Psoas muscle (tissue), 8 donors: Measurements from ENCODE around the gene ZMAT5. TPM values are rescaled to one million over a fixed set of nuclear protein-coding genes. Genes with fewer than 3 reads are reported as not detected.

Experiments
- ATAC-seq, 4 donors: fragments of 200-7000 bp; cut with Tn5 transposase; one replicate each; pipeline ENCODE4 v1.9.1; 2020; ENCODE audit warnings: moderate library complexity in 3 of 4, mild to moderate bottlenecking in 2 of 4
- DNase-seq, 2 donors: peaks; one replicate each; pipeline ENCODE4 v3.0.0-alpha.2; 2020
- H3K27ac ChIP-seq: fragments of 200-600 bp; one replicate; pipeline ENCODE4 v1.8.0; 2022
- H3K27me3 ChIP-seq, 3 donors: fragments of 200-600 bp in 1 of 3; one replicate each; pipeline versions ENCODE4 v1.6.1 to v1.8.0; 2013 to 2022; ENCODE audit warnings: low read length in 2 of 3, mild to moderate bottlenecking in 2 of 3, moderate library complexity in 1 of 3; ENCODE audit not compliant: insufficient read depth in 3 of 3
- H3K36me3 ChIP-seq, 2 donors: fragments of 200-600 bp in 1 of 2; one replicate each; pipeline versions ENCODE4 v1.6.1 to v1.8.0; 2013 to 2022; ENCODE audit warnings: low read depth in 1 of 2, mild to moderate bottlenecking in 1 of 2, moderate library complexity in 1 of 2; ENCODE audit not compliant: insufficient read depth in 1 of 2
- H3K4me1 ChIP-seq: fragments of 200-600 bp; one replicate; pipeline ENCODE4 v1.8.0; 2022
- H3K4me3 ChIP-seq: fragments of 200-600 bp; one replicate; pipeline ENCODE4 v1.8.0; 2022; ENCODE audit warnings: mild to moderate bottlenecking
- H3K9me3 ChIP-seq: fragments of 200-600 bp; one replicate; pipeline ENCODE4 v1.8.0; 2022
- WGBS, 3 donors: extraction: QIAGEN DNeasy Blood & Tissue Kit; methylation state at CpG; one replicate each; pipeline versions ENCODE4 v1.1.6 to v1.1.7; 2013; 5-methylcytosine and 5-hydroxymethylcytosine counted together
- intact Hi-C, 2 donors: fragments of 100-400 bp; cut with DNase I; formaldehyde crosslinking; loops; one replicate each; pipeline versions ENCODE4 v1.11.0 to v1.14.2; 2022
- polyA plus RNA-seq, 3 donors: library from polyadenylated mRNA; stranded (reverse); fragments of 200-250 nt; gene quantifications; one replicate each; pipeline ENCODE4 v1.2.3, GENCODE V29; 2013
- total RNA-seq, 4 donors: library from RNA; stranded (reverse); fragmentation: NEBNext Ultra II Directional in 2 of 4; extraction: Animal tissue kit (Norgen Biotek cat#: 25700) in 2 of 4; gene quantifications; one replicate each; pipeline versions ENCODE4 v1.2.1 to v1.2.4, GENCODE V29; 2021 to 2023
- TF ChIP-seq, protein P1 (sequence below): fragments of 200-600 bp; IDR thresholded peaks from one replicate; pipeline ENCODE4 v1.8.0; 2022; ENCODE audit warnings: antibody characterized with exemption
- donor health status: healthy with polysubstance abuse.
- donor health status: DM: no; HTN: no; CAD: no; lungs with moderate emphysema.
- donor health status: Bipolar disorder and iron deficiency.
- donor health status: healthy.
- donor health status: DM: yes; HTN: yes; CAD: no.
- donor health status: DM: no; HTN: no; CAD: no.
- donor health status: DM: no; HTN: no; CAD: no.
- donor health status: DM: yes; HTN: yes; CAD: no.

ZMAT5 gene
- total and polyA plus RNA-seq, 7 donors, result 12.1 to 46.1 (median 27.6) TPM

DNA sequence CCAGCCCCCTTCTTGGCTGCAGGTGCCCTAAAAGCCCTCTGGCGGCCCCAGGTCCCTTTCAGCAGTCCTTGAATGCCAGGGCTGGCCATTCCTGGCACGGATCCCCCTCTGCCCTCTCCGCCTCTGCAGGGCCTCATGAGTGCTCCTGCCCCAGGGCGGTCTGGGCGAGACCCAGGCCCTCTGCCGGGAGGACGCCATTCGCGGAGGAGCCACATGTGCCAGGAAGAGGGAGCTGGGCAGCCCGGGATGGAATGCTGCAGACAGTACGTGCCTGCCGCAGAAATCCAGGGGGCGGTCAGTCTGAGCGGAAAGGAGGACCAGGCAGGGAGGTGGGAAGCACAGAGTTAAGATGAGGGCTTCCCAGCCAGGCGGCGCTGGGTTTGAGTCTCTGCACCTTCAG is 44.2 kb downstream of the ZMAT5 start:
- H3K36me3 ChIP-seq, result no peaks in the 10 kb centered on the region
- no peaks in the 10 kb centered on the region for H3K4me1 ChIP-seq
- WGBS, 3 donors, result 74 to 78% (median 76%) methylated on average over 16 of the region's 16 CpGs
- TF ChIP-seq, protein P1, sequence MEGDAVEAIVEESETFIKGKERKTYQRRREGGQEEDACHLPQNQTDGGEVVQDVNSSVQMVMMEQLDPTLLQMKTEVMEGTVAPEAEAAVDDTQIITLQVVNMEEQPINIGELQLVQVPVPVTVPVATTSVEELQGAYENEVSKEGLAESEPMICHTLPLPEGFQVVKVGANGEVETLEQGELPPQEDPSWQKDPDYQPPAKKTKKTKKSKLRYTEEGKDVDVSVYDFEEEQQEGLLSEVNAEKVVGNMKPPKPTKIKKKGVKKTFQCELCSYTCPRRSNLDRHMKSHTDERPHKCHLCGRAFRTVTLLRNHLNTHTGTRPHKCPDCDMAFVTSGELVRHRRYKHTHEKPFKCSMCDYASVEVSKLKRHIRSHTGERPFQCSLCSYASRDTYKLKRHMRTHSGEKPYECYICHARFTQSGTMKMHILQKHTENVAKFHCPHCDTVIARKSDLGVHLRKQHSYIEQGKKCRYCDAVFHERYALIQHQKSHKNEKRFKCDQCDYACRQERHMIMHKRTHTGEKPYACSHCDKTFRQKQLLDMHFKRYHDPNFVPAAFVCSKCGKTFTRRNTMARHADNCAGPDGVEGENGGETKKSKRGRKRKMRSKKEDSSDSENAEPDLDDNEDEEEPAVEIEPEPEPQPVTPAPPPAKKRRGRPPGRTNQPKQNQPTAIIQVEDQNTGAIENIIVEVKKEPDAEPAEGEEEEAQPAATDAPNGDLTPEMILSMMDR, result no peak
- no peak overlapping the region for H3K4me3 ChIP-seq
- peaks cover 0 to 20% (median 6%) of the 10 kb centered on the region in 3 donors for H3K27me3 ChIP-seq
- no peak for ATAC-seq
- no peak overlapping the region for H3K27ac ChIP-seq
- no peak for DNase-seq
- intact Hi-C loops, result no loop called here
- no peaks in the 10 kb centered on the region for H3K9me3 ChIP-seq

DNA sequence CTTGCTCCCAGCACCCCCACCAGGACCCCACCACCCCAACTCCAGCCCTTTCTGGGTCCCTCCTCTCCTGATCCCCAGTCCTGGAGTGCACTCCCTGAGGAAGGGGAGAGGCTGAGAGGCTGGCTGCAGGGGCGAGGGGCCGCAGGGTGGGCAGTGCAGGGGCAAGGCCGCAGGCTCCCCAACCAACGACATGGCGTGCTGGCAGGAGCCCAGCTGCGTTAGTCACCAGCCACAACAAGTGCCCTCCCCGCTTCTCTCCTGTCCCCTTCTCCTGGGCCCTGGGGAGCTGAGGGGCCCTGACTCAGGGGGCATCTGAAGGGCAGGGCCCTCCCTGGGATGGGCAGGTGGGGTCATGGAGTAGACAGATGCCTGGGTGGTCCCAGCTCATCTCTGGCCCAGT is 44.7 kb downstream of the ZMAT5 start:
- TF ChIP-seq, protein P1, result no peak
- H3K36me3 ChIP-seq, result no peaks in the 10 kb centered on the region
- H3K9me3 ChIP-seq, result no peaks in the 10 kb centered on the region
- ATAC-seq, result no peak
- intact Hi-C loops, result no loop called here
- H3K27ac ChIP-seq, result no peak overlapping the region
- H3K4me3 ChIP-seq, result no peak overlapping the region
- 69 to 78% (median 75%) methylated on average over 7 of the region's 7 CpGs for WGBS, 3 donors
- peaks cover 0 to 20% (median 6%) of the 10 kb centered on the region in 3 donors for H3K27me3 ChIP-seq
- H3K4me1 ChIP-seq, result no peaks in the 10 kb centered on the region
- no peak for DNase-seq

DNA sequence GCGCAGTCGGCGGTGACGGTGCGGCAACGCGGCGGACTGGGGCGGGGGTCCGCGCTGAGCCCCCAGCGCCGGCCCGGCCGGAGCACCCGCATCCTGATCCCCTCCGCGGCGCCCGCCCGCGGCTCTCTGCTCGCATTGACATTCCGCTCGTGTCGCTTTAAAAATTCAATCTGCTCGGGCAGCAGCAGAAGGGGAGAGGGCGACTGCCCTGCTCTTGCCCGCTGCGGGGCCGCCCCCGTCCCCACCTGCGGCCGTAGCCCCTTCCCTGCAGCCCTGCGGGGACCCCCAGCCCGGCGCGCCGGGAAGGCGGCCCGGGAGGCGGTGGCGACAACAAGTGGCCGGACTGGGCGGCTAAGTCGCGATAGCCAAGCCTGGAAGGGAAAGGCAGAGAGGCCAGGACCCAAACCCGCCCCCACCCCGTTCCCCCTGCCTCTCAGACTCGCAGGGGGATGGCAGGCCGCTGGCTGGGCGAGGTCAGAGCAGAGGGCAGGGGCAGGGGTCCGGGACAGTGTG is 45.9 kb downstream of the ZMAT5 start:
- no peak overlapping the region for H3K27ac ChIP-seq
- H3K27me3 ChIP-seq, result peaks cover 0 to 23% (median 6%) of the 10 kb centered on the region in 3 donors

DNA sequence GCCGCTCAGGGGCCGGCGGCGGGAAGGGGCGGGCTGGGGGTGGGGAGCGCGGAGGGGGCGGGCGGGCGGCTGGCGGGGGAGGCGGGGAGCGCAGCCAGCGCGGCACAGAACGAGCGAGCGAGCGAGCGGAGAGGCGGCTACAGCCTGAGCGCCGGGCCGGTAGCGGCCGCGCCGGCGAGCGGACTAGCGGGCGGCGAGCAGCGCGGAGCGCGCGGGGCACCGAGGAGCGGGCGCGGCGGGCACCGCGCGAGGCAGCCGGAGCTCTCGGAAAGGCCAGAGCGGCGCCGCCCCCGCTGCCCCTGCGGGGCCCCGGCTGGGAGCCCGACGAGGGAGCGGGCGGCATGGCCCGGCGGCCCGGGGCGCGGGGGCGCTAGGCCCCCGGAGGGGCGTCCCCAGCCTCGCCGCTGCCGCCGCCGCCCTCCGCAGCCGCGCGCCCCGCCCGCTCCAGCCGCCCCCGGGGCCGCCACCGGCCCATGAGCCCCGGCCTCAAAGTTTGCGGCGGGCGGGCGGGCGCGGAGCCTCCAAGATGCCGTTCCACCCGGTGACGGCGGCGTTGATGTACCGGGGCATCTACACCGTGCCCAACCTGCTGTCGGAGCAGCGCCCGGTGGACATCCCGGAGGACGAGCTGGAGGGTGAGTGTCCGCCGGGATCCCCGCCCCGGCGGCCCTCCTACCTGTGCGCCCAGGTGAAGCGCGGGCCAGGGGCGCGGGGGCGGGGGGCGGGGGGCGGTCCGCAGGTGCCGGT is 46.7 kb downstream of the ZMAT5 start, which contains the start of gene CABP7:
CABP7 (plus strand) TSS at position 105 of the 747 bp plus-strand sequence; CDS start at position 527, 422 bp downstream.
- peak within 1 kb of the TSS; percentile 46 for H3K4me3 ChIP-seq

More for the DNA sequence above, 45.9 kb downstream of the ZMAT5 start:
- H3K9me3 ChIP-seq, result no peaks in the 10 kb centered on the region
- H3K4me1 ChIP-seq, result no peaks in the 10 kb centered on the region
- DNase-seq, result no peak
- TF ChIP-seq, protein P1, result no peak
- no peaks in the 10 kb centered on the region for H3K36me3 ChIP-seq
- ATAC-seq, result no peak
- H3K4me3 ChIP-seq, result peak overlapping the region; percentile 46
- intact Hi-C loops, result no loop called here
- 5 to 9% (median 8%) methylated on average over 13 to 53 of the region's 53 CpGs for WGBS, 3 donors

More for the DNA sequence above, 46.7 kb downstream of the ZMAT5 start, which contains the start of gene CABP7:
- Histone ChIP-seq H3K4me1 (no peaks in the 10 kb centered on the region), H3K9me3 (no peaks in the 10 kb centered on the region), H3K27ac (no peak within 1 kb of the TSS), H3K27me3 (peaks cover 0 to 23% (median 8%) of the 10 kb centered on the region in 3 donors), H3K36me3 (no peaks in the 10 kb centered on the region)
- DNase-seq (no peak), ATAC-seq (peak in 1 of 4 donors; percentile 15)
- WGBS, 3 donors, result 0 to 1% (median 1%) methylated on average over 28 to 113 of the region's 115 CpGs
- TF ChIP-seq, protein P1, result no peak
- intact Hi-C loops, result no loop called here
